Naive thymus-derived CD4-positive, alpha-beta T cell (primary cell): Measurements from ENCODE around the gene KDM4C. TPM values are rescaled to one million over a fixed set of nuclear protein-coding genes. Genes with fewer than 3 reads are reported as not detected.
A peak's percentile ranks its signal among the peaks of the same experiment; 100 is the strongest.

Experiments used
- ATAC-seq: fragments of 150-1000 bp; cut with Tn5 transposase; 2 replicates; pipeline ENCODE4 v1.10.0; 2021; ENCODE audit warnings: mild to moderate bottlenecking, moderate library complexity
- CTCF ChIA-PET: fragments of 350-600 bp; sonication (Branson Sonifier 250); formaldehyde crosslinking; loops from one replicate; lab custom pipeline; 2021; ENCODE audit warnings: antibody characterized with exemption; lab: Charles Lee
- POLR2A ChIA-PET: fragments of 350-600 bp; sonication (Branson Sonifier 250); formaldehyde crosslinking; loops from one replicate; lab custom pipeline; 2021; ENCODE audit warnings: antibody characterized with exemption, inconsistent platforms; lab: Charles Lee
- DNase-seq, 9 donors: peaks; one replicate each; pipeline versions ENCODE4 v3.0.0 to v3.0.0-alpha.2; 2020 to 2022; ENCODE audit warnings: mixed read lengths in 1 of 9
- H3K27ac ChIP-seq: one replicate; pipeline ENCODE4 v1.7.0; 2013; ENCODE audit warnings: mild to moderate bottlenecking, low read depth, low read length, moderate library complexity
- H3K27me3 ChIP-seq, 2 donors: one replicate each; pipeline ENCODE4 v1.7.0; 2013; ENCODE audit warnings: low read length in 2 of 2, mild to moderate bottlenecking in 2 of 2, moderate library complexity in 2 of 2; ENCODE audit not compliant: control insufficient read depth in 2 of 2, insufficient read depth in 2 of 2
- H3K36me3 ChIP-seq, 3 experiments: 1 replicate in 2 of 3; 2 replicates in 1 of 3; pipeline ENCODE4 v1.7.0; 2013; ENCODE audit warnings: low read length in 3 of 3, mild to moderate bottlenecking in 3 of 3, moderate library complexity in 1 of 3; ENCODE audit not compliant: insufficient read depth in 3 of 3, control insufficient read depth in 2 of 3
- H3K4me1 ChIP-seq, 2 donors: one replicate each; pipeline ENCODE4 v1.7.0; 2013; ENCODE audit warnings: low read length in 2 of 2, mild to moderate bottlenecking in 2 of 2, moderate library complexity in 1 of 2; ENCODE audit not compliant: control insufficient read depth in 2 of 2, insufficient read depth in 2 of 2
- H3K4me3 ChIP-seq: 2 replicates; pipeline ENCODE4 v1.7.0; 2013; ENCODE audit warnings: mild to moderate bottlenecking, low read length
- H3K9me3 ChIP-seq, 3 experiments: 1 replicate in 2 of 3; 2 replicates in 1 of 3; pipeline ENCODE4 v1.7.0; 2013; ENCODE audit warnings: low read length in 3 of 3; ENCODE audit not compliant: control insufficient read depth in 2 of 3
- H3K27ac Mint-ChIP-seq, 9 donors: one replicate each; pipeline ENCODE4 v1.8.0; 2020 to 2022; ENCODE audit warnings: mixed read lengths in 9 of 9, mild to moderate bottlenecking in 8 of 9, moderate library complexity in 5 of 9, inconsistent platforms in 2 of 9
- H3K27me3 Mint-ChIP-seq, 5 donors: one replicate each; pipeline ENCODE4 v1.8.0; 2021 to 2022; ENCODE audit warnings: mixed read lengths in 5 of 5, mild to moderate bottlenecking in 1 of 5
- H3K36me3 Mint-ChIP-seq, 5 donors: one replicate each; pipeline ENCODE4 v1.8.0; 2020 to 2022; ENCODE audit warnings: mixed read lengths in 5 of 5, mild to moderate bottlenecking in 3 of 5, inconsistent platforms in 1 of 5
- H3K4me1 Mint-ChIP-seq, 7 donors: one replicate each; pipeline ENCODE4 v1.8.0; 2020 to 2022; ENCODE audit warnings: mixed read lengths in 7 of 7, mild to moderate bottlenecking in 3 of 7, inconsistent platforms in 1 of 7
- H3K4me3 Mint-ChIP-seq, 10 donors: one replicate each; pipeline ENCODE4 v1.8.0; 2020 to 2022; ENCODE audit warnings: mild to moderate bottlenecking in 10 of 10, mixed read lengths in 10 of 10, moderate library complexity in 6 of 10, inconsistent platforms in 2 of 10
- H3K9me3 Mint-ChIP-seq, 11 donors: one replicate each; pipeline ENCODE4 v1.8.0; 2020 to 2022; ENCODE audit warnings: mixed read lengths in 11 of 11, mild to moderate bottlenecking in 4 of 11, inconsistent platforms in 1 of 11, moderate library complexity in 1 of 11
- intact Hi-C, 2 donors: fragments of 100-400 bp; cut with micrococcal nuclease; formaldehyde crosslinking; loops; one replicate each; pipeline ENCODE4 v1.15.1; 2023
- polyA plus RNA-seq, 2 donors: library from polyadenylated mRNA; unstranded; fragments of 300-500 nt; fragmentation: Illumina TruSeq; gene quantifications; one replicate each; pipeline ENCODE4 v1.2.3, GENCODE V29; 2021
- total RNA-seq, 6 experiments: library from RNA in 5 of 6; stranded (reverse) in 5 of 6; gene quantifications; 1 replicate in 5 of 6; 2 replicates in 1 of 6; pipeline ENCODE4 v1.2.3 and lab custom pipeline; 2021 to 2026

Gene KDM4C
- total and polyA plus RNA-seq, 7 experiments from 2014 or later, result 38.5 to 100 (median 91.3) TPM

GRCh38 chr9:6829027-6829426 lies 71.3 kb downstream of the KDM4C start:
- no peak for ATAC-seq
- H3K27ac Mint-ChIP-seq, result peak overlapping the region in 1 of 9 donors; percentile 8

GRCh38 chr9:6829536-6829935 lies 71.8 kb downstream of the KDM4C start:
- intact Hi-C loops, result loop anchor here (5.0 to 10.0 kb wide), 4 partner anchors 65 to 708 kb away; partner anchors contain the start of gene KDM4C (in 1 of the 2)
- Histone ChIP-seq H3K4me3 (no peak overlapping the region), H3K4me1 (no peaks in the 10 kb centered on the region), H3K27ac (no peak overlapping the region), H3K36me3 (peaks cover 0 to 13% (median 2%) of the 10 kb centered on the region in 3 experiments), H3K9me3 (no peaks in the 10 kb centered on the region), H3K27me3 (no peaks in the 10 kb centered on the region)
- ChIA-PET POLR2A (no interaction called here), CTCF (no interaction called here)
- ATAC-seq, result no peak
- DNase-seq, result no peak
- H3K27me3 Mint-ChIP-seq, result no peaks in the 10 kb centered on the region
- peak overlapping the region in 1 of 9 donors; percentile 33 for H3K27ac Mint-ChIP-seq
- no peak overlapping the region for H3K4me3 Mint-ChIP-seq
- H3K9me3 Mint-ChIP-seq, result peaks cover 0 to 8% (median 2%) of the 10 kb centered on the region in 11 donors
- peaks cover 16 to 50% (median 48%) of the 10 kb centered on the region in 5 donors for H3K36me3 Mint-ChIP-seq
- H3K4me1 Mint-ChIP-seq, result peaks cover 0 to 15% (median 8%) of the 10 kb centered on the region in 7 donors

More at GRCh38 chr9:6829027-6829426, 71.3 kb downstream of the KDM4C start:
- no peaks in the 10 kb centered on the region for H3K9me3 ChIP-seq
- H3K4me1 Mint-ChIP-seq, result peaks cover 0 to 15% (median 8%) of the 10 kb centered on the region in 7 donors
- intact Hi-C loops, result loop anchor here (5.0 to 10.0 kb wide), 4 partner anchors 66 to 708 kb away; partner anchors contain the start of gene KDM4C (in 1 of the 2)
- H3K4me3 ChIP-seq, result no peak overlapping the region
- CTCF ChIA-PET, result interaction anchor here (0.7 kb wide), 1 partner anchor 15 kb away, joined by 3 read pairs; no protein-coding TSS in a partner anchor
- H3K36me3 ChIP-seq, result peaks cover 0 to 11% (median under 1%) of the 10 kb centered on the region in 3 experiments
- POLR2A ChIA-PET, result no interaction called here
- H3K4me3 Mint-ChIP-seq, result no peak overlapping the region
- peaks cover 0 to 8% (median 2%) of the 10 kb centered on the region in 11 donors for H3K9me3 Mint-ChIP-seq
- no peaks in the 10 kb centered on the region for H3K27me3 ChIP-seq
- no peaks in the 10 kb centered on the region for H3K27me3 Mint-ChIP-seq
- H3K4me1 ChIP-seq, result no peaks in the 10 kb centered on the region
- peaks cover 11 to 48% (median 45%) of the 10 kb centered on the region in 5 donors for H3K36me3 Mint-ChIP-seq
- H3K27ac ChIP-seq, result no peak overlapping the region
- DNase-seq, result no peak

- Mint-ChIP-seq H3K4me1 (peaks cover 0 to 9% (median 0%) of the 10 kb centered on the region in 7 donors), H3K27me3 (no peaks in the 10 kb centered on the region), H3K4me3 (no peak overlapping the region), H3K36me3 (peaks cover 18 to 73% (median 61%) of the 10 kb centered on the region in 5 donors), H3K27ac (no peak overlapping the region), H3K9me3 (peaks cover 0 to 14% (median 4%) of the 10 kb centered on the region in 11 donors)
- DNase-seq (no peak), ATAC-seq (no peak)
- ChIA-PET CTCF (no interaction called here), POLR2A (no interaction called here)
- H3K9me3 ChIP-seq, result no peaks in the 10 kb centered on the region
- peaks cover 0 to 25% (median 3%) of the 10 kb centered on the region in 3 experiments for H3K36me3 ChIP-seq
- no peak overlapping the region for H3K4me3 ChIP-seq
- H3K27me3 ChIP-seq, result no peaks in the 10 kb centered on the region
- H3K4me1 ChIP-seq, result no peaks in the 10 kb centered on the region
- intact Hi-C loops, result no loop called here
- H3K27ac ChIP-seq, result no peak overlapping the region
Observed at GRCh38 chr9:6833518-6834192, 75.9 kb downstream of the KDM4C start.

- ChIA-PET POLR2A (no interaction called here), CTCF (no interaction called here)
- Mint-ChIP-seq H3K36me3 (peaks cover 18 to 68% (median 54%) of the 10 kb centered on the region in 5 donors), H3K4me3 (no peak overlapping the region), H3K27ac (peak overlapping the region in 2 of 9 donors; percentile 19 to 81), H3K27me3 (no peaks in the 10 kb centered on the region), H3K4me1 (peaks cover 0 to 4% (median 0%) of the 10 kb centered on the region in 7 donors), H3K9me3 (peaks cover 0 to 14% (median 4%) of the 10 kb centered on the region in 11 donors)
- Histone ChIP-seq H3K27ac (no peak overlapping the region), H3K4me1 (no peaks in the 10 kb centered on the region), H3K4me3 (no peak overlapping the region), H3K27me3 (no peaks in the 10 kb centered on the region), H3K36me3 (peaks cover 0 to 22% (median 3%) of the 10 kb centered on the region in 3 experiments), H3K9me3 (no peaks in the 10 kb centered on the region)
- no peak for ATAC-seq
- intact Hi-C loops, result no loop called here
- DNase-seq, result no peak
Observed at GRCh38 chr9:6834306-6834705, 76.5 kb downstream of the KDM4C start.

GRCh38 chr9:6838158-6838557 lies 80.4 kb downstream of the KDM4C start:
- Mint-ChIP-seq H3K9me3 (peaks cover 0 to 7% (median 0%) of the 10 kb centered on the region in 11 donors), H3K4me3 (no peak overlapping the region), H3K36me3 (peaks cover 9 to 59% (median 39%) of the 10 kb centered on the region in 5 donors), H3K27me3 (no peaks in the 10 kb centered on the region), H3K4me1 (peaks cover 5 to 17% (median 15%) of the 10 kb centered on the region in 7 donors), H3K27ac (peak overlapping the region in 1 of 9 donors; percentile 32)
- ATAC-seq (no peak), DNase-seq (no peak)
- POLR2A ChIA-PET, result interaction anchor here (1.6 kb wide), 1 partner anchor 11 kb away, joined by 3 read pairs; no protein-coding TSS in a partner anchor
- H3K36me3 ChIP-seq, result peaks cover 0 to 18% (median 3%) of the 10 kb centered on the region in 3 experiments
- H3K9me3 ChIP-seq, result no peaks in the 10 kb centered on the region
- H3K4me3 ChIP-seq, result no peak overlapping the region
- H3K27ac ChIP-seq, result no peak overlapping the region
- no peaks in the 10 kb centered on the region for H3K27me3 ChIP-seq
- no peaks in the 10 kb centered on the region for H3K4me1 ChIP-seq
- CTCF ChIA-PET, result no interaction called here
- intact Hi-C loops, result no loop called here

GRCh38 chr9:6842584-6842947 lies 84.8 kb downstream of the KDM4C start:
- peaks cover 0 to 37% (median 11%) of the 10 kb centered on the region in 5 donors for H3K36me3 Mint-ChIP-seq

More at GRCh38 chr9:6842584-6842947, 84.8 kb downstream of the KDM4C start:
- Histone ChIP-seq H3K4me1 (no peaks in the 10 kb centered on the region), H3K4me3 (no peak overlapping the region), H3K9me3 (no peaks in the 10 kb centered on the region), H3K27me3 (no peaks in the 10 kb centered on the region), H3K27ac (no peak overlapping the region), H3K36me3 (no peaks in the 10 kb centered on the region)
- intact Hi-C loops, result loop anchor here in 1 of 2 donors (10.0 kb wide), 1 partner anchor 258 kb away; no protein-coding TSS in a partner anchor
- ChIA-PET POLR2A (no interaction called here), CTCF (no interaction called here)
- DNase-seq, result no peak
- H3K9me3 Mint-ChIP-seq, result no peaks in the 10 kb centered on the region
- H3K4me1 Mint-ChIP-seq, result peaks cover 7 to 34% (median 23%) of the 10 kb centered on the region in 7 donors
- H3K27me3 Mint-ChIP-seq, result no peaks in the 10 kb centered on the region
- no peak overlapping the region for H3K27ac Mint-ChIP-seq
- no peak overlapping the region for H3K4me3 Mint-ChIP-seq
- no peak for ATAC-seq
